ENCODE results near the gene SWAP70.
"Not testable (repeated sequence)": the region's sequence is repeated elsewhere in the genome, so short reads cannot be mapped to it uniquely, and the experiment has no call there.

Gene SWAP70

DNA sequence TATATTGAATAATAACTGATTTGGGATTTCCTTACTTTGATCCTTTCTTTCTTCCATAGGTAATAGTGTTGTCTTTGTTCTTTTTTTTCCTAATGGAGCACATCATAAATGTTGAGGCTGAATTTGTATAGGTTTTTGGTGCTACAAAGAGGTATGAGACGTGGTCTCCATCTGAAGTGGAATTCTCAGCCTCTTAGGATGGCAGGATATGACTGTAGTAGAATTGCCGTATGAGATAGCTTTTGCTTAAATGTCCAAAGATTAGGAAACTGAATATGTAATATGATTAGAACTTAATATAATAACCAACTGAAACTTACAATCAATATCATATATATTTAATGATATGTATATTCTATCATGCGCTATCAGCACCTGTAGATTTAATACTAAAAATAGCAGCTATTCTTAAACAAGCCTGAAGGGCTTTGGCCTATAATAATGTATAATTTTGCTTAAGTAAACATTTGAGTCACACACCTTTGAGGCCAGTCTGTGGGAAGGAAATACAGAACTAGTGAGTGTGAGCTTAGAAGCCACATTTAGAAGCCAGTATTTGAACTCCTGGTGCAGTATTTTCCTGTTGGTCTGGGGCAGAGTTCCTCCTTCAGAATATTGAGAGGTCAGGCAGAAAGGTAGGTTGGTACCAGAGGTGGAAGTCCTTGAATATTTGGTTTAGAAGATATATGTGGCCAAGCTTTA is 62.6 kb downstream of the SWAP70 start:
- no peak for DNase-seq

DNA sequence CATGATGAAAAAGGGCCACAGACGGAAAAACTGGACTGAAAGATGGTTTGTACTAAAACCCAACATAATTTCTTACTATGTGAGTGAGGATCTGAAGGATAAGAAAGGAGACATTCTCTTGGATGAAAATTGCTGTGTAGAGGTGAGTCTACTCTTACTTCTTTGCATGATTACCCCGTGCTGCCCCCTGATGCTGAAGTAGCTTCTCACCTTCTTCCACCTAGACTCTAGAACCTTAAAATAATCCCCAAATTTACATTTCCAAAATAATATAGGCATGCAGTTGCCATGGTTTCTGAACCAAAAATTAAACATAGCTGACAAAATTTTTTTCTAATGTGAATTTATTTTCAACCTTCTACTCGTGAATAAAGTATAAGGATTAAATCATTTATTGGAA is 64.2 kb downstream of the SWAP70 start:
- DNase-seq = no peak

DNA sequence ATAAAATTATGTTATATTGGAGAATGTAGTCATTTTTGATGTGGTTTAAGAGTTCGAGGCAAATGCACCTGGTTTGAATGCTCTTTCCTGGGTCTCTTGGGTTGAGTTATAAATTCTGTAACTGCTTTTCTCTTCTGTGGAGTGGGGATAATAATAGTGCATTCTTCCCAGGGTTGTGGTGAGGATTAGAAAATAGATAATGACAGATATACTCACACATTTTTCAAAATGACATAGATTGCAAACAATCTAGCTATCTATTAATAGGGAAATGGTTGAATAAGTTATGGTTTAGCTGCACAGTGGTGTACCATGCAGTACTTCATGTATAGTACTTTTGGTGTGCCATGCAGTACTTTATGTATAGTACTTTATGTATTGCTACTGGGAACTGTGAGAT is 67.4 kb downstream of the SWAP70 start:
- no peak for DNase-seq

DNA sequence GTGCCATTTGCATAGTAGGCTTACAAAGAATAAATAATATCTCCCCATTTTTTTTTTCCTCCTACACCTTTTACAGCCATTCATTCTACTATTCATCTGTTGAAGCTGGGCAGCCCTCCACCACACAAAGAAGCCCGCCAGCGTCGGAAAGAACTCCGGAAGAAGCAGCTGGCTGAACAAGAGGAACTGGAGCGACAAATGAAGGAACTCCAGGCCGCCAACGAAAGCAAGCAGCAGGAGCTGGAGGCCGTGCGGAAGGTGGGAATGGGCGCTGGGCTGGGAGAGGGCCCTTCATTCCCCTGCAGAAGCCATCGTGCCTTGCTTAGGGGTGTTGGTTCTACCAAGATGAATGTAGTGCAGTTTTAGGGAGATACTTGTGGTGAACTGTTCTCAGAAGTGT is 68.6 kb downstream of the SWAP70 start:
- no peak for DNase-seq

DNA sequence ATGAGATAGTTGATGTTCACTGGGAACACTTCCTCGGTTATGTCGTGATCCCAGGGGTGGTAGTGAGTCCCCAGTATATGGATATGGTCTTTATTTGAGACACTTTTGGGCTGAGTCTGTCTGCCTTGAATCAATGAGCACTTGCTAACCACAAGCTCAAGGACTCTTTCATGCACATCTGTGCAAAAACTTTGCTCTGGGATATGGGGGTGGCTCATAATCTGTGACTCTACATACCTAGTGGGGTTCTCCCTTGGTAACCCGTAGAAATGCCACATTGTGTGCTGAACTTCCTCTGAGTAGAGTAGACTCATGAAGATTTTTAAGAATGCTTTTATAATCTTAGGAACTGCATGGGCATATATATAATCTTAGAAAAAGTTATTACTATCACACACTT is 69.3 kb downstream of the SWAP70 start:
- DNase-seq = no peak

DNA sequence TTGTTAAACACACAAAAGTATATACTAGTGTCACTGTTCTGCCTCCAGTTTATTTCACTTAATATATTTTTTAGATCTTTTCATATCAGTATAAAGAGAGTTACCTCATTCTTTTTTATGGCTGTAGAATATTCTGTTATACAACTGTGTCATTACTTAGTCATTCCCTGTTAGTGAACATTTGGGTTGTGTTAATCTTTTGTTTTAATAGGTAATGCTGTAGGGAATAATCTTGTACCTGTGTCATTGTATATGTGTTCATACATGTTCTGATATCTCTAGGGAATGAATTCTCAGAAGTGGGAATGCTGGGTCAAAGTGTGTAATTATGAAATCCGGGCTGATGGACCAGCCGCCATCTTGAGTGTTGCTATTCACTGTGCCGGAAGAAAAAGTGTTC is 71.4 kb downstream of the SWAP70 start:
- DNase-seq = no peak

DNA sequence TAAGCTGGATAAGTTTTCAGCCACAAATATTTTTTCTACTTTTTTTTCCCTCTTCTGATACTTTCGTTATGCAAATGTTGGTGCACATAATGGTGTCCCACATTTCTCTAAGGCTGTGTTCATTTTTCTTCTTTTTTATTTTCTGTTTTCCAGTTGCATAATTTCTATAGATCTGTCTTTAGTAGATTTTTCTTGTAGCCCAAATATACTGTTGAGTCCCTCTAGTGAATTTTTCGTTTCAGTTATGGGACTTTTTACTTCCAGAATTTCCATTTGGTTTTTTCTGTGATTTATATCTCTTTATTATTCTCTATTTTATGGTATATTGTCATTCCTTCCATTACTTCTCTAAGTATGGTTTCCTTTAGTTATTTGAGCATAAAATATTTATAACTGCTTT is 72.0 kb downstream of the SWAP70 start:
- no peak for DNase-seq

DNA sequence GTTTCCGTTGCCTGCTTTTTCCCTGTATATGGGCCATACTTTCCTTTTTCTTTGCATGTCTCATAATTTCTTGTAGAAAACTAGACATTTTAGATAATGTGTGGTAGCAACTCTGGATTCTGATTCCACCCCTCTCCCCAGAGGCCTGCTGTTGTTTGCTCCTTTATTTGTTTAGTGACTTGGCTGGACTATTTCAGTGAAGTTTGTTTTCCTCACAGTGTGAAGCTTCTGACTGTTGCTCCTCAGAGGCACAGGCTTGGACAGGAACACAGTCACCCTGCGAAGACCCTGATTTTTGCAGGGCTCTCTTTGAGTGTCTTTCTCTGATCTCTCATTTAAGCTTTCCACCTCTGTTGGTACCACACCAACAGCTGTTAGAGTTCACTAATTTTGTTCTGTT is 72.5 kb downstream of the SWAP70 start:
- no peak for DNase-seq

DNA sequence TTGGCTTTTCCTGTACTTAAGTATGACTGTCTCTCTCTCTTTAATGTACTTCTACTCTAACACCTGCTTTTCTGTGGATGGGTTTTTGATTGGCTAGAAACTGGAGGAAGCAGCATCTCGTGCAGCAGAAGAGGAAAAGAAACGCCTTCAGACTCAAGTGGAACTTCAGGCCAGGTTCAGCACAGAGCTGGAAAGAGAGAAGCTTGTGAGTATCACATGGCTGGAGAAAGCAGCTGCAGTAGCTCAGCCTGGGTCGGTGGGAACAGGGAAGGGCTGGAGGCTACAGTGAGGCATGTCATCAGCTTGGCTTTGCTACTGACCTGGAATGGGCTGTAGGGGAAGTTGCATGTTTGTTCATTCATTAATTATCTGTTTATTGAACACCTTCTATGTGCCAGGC is 74.2 kb downstream of the SWAP70 start:
- DNase-seq = no peak

DNA sequence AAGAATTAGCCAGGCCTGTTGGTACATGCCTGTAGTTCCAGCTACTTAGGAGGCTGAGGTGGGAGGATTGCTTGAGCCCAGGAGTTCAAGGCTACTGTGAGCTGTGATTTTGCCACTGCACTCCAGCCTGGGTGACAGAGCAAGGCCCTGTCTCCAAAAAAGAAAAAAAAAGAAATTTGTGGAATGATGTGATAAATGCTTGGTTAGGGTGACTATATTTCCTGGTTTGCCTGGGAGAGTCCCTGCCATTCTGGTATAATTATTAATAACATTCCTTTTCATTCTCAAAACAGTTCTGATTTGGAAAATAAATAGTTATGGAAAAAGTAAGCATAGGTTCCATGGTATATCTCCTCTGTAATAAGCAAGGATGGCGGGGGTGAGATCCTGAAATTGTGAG is 74.8 kb downstream of the SWAP70 start:
- DNase-seq = no peak

DNA sequence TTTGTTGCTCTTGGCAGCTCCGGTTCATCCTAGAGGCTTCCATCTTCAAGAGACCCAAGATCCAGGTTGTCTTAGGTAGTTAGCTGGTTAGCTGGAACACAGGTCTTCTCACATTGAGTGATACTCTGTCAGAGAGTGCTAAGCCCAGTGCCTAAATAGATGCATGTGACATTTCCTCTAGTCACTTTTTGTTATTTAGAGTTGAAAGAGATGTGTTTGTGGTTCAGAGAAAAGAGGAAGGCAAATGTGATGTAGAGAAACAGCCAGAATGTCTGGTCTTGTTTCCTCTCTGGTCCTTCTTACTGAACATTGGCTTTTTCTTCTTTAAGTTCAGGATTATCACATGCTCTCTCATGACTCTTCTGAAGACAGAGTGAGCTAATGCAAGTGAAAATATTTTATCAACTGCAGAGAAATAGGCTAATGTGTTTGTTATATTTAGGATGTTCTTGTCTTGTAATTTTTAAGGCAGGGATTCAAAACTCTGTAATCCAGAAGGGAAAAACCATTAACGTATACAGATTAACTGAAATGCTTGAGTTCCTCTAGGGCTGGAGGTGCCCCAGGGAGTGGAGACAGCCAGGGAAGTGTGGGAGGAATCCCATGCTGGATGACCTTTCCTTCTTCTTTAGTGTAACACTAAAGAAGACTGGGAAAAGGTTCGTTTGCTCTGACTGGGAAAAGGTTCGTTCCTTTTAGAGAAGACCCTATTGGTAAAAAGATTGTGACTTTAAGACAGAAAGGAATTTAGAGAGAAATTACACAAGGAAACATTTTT is 75.4 kb downstream of the SWAP70 start:
- DNase-seq = no peak

DNA sequence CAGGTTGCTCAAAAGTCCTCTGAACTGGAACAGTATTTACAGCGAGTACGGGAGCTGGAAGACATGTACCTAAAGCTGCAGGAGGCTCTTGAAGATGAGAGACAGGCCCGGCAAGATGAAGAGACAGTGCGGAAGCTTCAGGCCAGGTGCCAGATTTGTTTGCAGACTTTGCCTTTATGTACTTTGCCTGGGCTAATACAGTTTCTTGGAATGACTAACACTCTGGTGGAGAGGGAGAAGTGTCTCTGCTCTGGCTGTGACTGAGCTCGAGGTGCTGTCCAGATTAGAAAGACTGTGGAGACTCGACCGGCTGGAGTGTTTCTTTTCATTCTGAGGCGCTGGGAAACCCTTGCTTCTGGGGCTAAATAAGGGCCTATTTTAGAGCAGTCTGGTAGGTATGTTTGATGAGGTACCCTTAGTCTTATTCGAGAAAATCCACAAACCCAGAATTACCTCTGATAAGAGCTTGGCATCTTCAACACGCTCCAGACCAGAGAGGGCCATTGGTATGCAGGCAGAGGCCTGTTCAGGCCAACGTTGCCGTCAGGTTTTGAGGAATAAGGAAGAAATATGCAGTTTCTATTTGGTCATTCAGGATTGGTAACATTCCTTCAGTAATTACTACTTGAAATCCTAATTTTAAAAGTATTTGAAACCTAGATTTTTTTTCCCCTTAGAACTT is 76.5 kb downstream of the SWAP70 start:
- DNase-seq = no peak

DNA sequence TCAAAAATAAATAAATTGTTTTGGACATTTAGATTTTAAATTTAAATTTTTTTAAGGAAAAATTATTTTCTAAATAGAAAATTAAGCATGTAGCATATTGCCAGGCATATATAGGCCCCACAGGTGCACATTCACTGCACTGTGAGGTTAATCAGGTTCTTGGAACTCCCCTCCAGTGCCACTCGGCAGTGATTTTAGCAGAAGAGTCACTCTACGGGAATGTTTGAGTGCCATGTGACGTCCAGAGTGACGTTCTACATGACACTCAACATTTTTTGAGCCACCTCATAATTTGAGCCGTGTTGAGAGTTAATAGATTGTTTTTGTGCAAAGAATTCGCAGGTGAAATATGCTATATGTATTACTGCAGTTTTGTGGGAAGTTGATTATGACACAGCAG is 77.4 kb downstream of the SWAP70 start:
- DNase-seq = no peak

DNA sequence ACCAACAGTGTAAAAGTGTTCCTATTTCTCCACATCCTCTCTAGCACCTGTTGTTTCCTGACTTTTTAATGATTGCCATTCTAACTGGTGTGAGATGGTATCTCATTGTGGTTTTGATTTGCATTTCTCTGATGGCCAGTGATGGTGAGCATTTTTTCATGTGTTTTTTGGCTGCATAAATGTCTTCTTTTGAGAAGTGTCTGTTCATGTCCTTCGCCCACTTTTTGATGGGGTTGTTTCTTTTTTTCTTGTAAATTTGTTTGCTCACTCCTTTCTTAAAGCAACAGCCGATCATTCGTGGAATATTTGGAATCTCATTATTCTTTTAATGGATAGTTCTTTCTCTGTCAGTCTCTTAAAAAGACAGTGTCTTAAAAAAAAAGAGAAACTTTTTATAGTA is 79.6 kb downstream of the SWAP70 start:
- not testable (repeated sequence) for DNase-seq

DNA sequence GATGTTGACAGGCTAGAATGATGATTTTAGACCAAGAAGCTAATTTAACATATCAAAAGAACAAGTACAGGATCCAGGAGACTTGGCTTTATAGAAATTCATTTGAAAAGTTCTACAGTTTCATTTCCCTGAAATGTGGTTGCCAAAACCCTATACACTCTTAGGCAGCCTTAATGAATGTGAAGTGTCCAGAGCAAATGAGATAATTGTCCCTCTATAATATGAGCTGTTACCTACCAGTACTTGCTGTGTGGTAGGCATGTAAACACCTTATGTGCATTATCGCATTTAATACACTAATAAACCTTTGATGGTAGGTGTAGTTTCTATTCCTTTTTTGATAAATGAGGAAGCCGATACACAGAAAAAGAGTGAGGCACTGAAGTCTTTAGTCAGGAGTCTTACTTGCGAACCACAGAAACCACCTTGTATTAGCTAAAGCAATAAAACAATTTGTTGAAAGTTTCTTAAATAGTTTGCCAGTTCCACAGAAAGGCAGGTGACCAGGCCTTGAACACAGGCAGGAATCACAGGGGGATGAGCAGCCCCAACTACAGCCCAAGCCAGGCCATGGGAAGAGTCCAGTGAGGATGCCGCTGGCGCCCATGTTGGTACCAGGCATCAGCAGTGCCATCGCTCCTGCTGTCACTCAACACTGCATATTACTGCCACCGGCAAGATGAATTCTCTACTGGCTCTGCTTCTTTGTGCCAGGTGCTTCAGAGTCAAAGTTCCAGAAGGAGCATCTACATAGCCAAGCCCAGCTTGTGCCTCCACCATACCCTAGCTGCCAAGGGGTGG is 81.7 kb downstream of the SWAP70 start:
- DNase-seq = no peak

DNA sequence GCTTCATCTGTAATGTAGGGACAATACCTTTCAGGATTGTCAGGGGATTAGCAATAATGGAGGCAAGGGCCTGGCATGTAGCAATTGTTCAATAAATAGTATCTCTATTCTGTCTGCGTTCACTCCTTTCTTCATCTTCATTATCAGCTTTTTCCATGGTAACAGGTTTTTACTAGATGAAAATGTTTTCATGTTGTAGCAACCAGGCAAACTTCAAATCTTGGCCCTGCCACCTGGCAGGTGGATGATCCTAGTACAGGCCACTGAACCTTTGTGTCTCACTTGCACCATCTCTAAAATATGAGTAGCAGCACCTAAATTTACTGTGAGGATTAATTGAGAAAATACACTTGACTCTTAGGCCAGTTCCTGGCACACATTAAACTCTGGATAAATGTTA is 83.4 kb downstream of the SWAP70 start:
- no peak for DNase-seq

DNA sequence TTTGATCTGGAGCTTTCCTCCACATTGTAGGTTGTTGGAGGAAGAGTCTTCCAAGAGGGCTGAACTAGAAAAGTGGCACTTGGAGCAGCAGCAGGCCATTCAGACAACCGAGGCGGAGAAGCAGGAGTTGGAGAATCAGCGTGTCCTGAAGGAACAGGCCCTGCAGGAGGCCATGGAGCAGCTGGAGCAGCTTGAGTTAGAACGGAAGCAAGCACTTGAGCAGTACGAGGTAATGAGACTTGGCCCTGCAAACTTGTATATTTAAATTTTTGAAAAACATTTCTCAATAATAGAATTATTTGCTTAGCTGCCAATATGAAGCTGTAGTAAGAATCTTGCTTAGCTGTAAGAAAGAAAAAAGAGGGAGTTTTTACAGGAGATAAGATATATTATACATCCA is 84.0 kb downstream of the SWAP70 start:
- no peak for DNase-seq

DNA sequence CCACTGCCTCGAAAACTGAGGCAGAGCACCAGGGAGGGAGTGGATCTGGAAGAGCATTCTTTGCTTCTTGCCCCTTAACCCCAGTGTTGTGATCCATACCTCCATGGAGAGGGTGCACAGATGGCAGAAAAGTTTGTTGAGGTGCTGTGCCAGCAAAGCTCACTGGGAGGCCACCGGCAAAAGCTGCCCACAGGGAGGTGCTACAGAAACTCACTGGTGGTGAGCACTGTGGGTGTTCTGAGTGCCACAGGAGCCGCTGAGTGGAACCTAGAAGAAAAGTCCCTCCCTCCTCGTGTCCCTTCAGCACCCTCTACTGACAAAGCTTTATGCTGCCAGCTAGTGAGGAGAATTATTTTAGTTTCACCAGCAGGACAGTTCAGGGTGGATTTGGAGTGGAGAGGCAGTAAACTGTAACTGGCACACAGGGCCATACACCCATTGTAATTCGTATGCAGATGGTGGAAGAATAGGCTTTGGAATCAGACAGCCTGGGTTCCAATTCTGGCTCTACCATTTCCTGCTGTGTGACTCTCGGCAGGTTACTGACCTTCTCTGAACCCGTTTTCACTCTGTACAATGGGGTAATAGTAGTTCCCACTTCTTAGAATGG is 84.6 kb downstream of the SWAP70 start:
- DNase-seq = no peak

DNA sequence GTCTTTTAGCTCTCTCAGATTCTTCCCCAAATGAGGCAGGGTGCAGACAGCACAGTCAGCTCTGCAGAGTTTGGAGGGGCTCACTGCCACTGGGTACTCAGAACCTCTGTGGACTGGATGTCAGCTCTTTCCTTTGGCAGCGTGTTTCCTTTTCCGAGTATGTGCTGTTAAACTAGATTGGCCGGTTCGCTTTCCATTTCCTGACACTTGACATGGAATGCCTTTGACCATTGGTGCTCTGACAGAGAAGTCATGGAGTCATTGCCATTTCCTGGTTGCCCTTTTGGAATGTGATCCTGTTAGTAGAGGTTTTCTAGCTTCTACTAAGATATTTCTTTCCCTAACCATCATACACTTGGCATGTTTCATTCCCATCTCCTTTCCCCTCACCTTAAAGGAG is 86.7 kb downstream of the SWAP70 start:
- DNase-seq = no peak

DNA sequence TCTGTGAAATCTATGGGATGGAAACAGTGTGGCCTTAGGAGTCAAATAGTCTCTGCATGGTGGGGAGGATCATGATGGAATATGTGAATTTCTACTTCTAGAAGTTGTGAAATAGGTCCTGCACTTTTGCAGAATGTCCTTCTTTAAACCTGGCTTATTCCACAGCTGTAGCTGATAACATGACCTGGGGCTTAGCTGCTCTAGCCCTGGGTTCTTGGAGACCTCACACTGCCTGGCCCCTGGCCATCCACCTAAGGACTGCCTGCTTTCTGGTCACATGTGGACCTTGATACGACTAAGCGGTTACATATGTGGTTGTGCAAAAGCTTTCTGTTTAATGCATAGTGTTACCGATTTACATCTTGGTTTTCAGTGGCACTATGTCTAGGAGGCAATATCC is 88.2 kb downstream of the SWAP70 start:
- no peak for DNase-seq

DNA sequence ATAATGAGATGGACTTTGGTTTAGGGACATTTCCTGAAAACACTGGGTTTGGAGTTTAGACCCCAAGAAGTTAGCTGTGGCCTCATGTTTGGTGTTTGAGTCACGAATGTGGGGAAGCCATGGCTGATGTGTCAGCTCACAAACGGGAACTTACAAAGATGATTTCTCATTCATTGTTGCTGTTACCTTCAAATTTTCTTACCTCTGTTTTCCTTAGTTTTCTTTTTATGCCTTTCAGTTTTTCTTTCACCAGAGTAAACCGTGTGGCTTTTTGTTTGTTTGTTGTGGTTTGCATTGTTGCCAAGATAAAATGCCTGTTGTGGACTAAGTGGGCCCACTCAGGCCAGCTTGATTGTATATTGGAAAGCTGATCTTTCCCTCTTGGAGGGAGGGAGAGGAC is 89.1 kb downstream of the SWAP70 start:
- DNase-seq = no peak

DNA sequence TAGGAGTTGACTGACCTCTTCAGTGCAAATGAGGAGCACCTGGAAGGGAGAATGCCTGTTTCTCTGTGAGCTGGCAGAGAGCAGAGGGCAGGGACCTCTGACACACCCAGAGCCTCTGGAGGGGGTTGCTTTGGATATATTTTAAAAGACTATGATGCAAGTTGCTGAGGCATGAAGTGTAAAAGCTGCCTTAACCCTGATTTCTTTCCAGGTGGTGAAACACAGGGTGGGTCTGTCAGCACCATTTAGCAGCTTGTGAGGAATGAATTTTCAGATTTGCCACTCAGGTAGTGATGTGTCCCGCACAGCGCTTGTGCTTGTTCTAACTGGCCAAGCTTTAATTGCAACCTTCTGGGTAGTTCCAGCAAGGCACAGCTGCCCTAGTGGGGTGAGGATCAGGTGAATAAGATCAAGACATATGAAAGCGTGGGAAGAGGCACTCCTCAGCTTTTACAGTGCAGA is 90.2 kb downstream of the SWAP70 start:
- DNase-seq = no peak
